ENCODE measurements around the gene PLAC1.

- TF ChIP-seq SP1 (IDR thresholded peaks at IDR 0.05) (no peak), FOXK2 (IDR thresholded peaks at IDR 0.05) (no peak)
Measured at GRCh38 chrX:134679644-134680043, 21.4 kb upstream of the PLAC1 start.

Measured in HEK293T (cell line).